GM18520 (cell line): ENCODE data around the gene THUMPD2.
"Not testable (repeated sequence)": the region's sequence is repeated elsewhere in the genome, so short reads cannot be mapped to it uniquely, and the experiment has no call there.

Experiments used
- ATAC-seq: cut with Tn5 transposase; IDR thresholded peaks from one replicate; pipeline ENCODE4 v1.9.1; 2021; ENCODE audit not compliant: unreplicated experiment

THUMPD2 gene, protein sequence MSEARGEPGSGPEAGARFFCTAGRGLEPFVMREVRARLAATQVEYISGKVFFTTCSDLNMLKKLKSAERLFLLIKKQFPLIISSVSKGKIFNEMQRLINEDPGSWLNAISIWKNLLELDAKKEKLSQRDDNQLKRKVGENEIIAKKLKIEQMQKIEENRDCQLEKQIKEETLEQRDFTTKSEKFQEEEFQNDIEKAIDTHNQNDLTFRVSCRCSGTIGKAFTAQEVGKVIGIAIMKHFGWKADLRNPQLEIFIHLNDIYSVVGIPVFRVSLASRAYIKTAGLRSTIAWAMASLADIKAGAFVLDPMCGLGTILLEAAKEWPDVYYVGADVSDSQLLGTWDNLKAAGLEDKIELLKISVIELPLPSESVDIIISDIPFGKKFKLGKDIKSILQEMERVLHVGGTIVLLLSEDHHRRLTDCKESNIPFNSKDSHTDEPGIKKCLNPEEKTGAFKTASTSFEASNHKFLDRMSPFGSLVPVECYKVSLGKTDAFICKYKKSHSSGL

DNA sequence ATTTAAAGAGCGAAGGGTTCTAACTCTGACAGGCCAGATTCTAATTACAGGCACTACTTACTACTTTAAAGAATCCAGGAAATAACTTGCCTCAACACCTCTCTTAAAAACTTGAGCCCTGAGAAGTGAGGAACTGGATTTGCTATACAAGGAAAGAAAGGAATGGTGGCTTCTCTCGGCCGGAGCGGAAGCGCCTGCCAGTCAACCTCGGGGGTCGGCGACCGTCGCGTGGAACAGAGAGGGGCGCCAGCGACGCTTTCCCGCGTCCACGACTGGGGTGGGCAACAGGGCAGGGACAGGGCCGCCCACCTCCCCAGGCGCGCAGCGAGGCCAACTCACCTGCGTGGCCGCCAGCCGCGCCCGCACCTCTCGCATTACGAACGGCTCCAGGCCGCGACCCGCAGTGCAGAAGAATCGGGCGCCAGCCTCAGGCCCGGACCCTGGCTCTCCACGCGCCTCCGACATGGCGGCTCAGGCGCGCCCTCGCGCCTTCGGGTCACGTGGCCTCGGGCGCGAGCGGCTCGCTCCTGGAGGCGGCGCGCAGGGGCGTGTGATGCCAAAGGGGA, at the start of gene THUMPD2:
Gene THUMPD2, minus strand, starts transcription at position 484 of the 566 bp plus-strand sequence. Its CDS starts 19 bp downstream, at position 465.
- ATAC-seq: peak; percentile 70

DNA sequence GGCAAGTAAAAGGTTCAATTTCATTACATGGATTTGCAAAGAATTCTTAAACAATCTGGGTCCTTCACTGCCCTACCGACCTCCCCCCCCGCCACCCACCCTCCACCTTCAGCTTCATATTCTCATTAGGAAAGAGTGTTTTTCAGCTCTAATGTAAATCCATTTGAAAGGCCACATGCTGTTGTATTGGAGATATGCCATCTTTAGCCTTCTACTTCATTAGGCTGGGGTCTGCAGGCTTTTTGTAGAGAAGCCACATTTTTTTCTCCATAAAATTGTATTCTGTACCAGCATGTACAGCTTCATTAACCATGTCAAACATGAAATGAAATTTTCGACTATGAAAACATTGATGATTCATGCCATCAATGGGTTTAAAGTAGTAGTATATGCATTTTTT, 42.8 kb upstream of the THUMPD2 start:
- ATAC-seq: no peak

DNA sequence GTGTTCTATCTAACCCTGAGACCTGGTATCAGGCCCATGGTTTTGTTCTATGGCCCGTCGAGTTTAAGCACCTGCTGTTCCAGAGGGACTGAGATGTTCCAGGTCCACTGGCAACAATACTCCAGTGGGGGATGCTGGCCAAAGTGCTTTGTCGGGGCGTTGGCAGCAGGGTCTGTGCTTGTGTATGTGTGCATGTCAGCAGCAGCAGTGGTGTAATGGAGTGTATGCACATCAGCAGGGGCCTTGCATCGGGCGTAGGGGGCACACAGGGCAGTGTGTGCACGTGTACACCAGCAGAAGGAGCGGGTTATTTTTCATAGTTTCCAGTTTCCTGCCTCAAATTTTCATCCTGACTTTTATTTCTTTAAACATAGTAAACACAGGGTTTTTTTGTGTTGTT, 37.8 kb upstream of the THUMPD2 start:
- ATAC-seq: no peak

DNA sequence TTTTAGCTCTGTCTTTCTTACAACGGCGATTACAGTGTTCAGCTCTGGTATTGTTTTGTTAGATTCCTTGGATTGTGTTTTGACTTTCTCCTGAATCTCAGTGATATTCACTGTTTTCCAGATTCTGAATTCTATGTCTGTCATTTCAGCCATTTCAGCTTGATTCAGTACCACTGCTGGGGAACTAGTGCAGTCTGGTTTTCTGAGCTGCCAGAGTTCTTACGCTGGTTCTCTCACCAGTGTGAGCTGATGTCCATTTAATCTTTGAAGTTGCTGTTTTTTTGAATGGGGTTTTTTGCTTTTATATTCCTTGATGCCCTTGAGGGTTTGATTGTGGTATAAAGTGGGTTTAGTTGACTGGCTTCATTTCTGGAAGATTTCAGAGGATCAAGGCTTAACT, 37.4 kb upstream of the THUMPD2 start:
- ATAC-seq: no peak

DNA sequence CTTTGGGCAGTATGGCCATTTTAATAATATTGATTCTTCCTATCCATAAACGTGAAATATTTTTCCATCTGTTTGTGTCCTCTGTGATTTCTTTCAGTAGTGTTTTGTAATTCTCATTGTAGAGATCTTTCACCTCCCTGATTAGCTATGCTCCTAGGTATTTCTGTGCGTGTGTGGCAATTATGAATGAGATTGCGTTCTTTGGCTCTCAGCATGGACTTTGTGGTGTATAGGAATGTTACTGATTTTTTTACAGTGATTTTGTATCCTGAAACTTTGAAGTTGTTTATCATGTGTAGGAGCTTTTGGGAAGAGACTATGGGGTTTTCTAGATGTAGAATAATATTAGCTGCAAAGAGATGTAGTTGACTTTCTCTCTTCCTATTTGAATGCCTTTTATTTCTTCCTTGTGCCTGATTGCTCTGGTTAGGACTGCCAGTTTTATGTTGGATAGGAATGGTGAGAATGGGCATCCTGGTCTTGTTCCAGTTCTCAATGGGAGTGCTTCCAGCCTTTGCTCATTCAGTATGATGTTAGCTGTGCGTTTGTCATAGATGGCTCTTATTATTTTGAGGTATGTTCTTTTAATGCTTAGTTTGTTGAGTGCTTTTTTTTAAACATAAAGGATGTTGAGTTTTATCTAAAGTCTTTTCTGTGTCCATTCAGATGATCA, 27.0 kb upstream of the THUMPD2 start:
- no peak for ATAC-seq

DNA sequence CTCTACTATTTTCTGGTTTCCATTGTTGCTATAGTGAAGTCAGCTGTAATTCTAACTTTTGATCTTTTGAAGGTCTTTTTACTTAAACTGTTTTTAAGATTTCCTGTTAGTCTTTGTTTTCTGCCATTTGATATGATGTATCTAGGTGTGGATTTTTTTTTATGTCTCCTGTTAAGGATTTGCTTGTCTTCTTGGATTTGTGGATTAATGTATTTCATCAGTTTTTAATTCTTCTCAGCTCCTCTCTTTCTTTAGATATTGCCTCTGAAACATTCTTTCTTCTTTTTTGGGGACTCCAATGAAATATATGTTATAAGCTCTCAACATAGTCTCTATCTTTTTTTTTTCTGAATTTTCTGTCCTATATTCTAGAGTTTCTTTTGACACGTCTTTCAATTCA, 24.8 kb upstream of the THUMPD2 start:
- no peak for ATAC-seq

DNA sequence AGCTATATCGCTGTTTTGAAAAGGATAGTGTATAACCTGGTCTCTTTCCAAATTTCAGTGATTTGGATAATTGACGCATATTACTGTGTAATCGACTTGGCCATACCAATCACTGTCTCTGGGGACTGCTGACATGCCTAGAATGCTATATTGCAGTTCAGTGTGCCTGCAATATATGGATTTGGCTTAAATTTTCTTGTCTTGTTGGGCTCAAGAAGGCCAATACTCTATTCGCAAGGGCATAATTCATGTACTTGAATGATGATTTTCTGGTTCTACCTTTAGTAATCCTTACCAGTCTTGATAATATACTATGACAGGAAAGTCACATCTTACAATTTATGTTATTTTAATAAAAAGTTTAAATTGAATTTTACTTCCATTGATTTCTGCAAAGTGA, 21.7 kb upstream of the THUMPD2 start:
- no peak for ATAC-seq

DNA sequence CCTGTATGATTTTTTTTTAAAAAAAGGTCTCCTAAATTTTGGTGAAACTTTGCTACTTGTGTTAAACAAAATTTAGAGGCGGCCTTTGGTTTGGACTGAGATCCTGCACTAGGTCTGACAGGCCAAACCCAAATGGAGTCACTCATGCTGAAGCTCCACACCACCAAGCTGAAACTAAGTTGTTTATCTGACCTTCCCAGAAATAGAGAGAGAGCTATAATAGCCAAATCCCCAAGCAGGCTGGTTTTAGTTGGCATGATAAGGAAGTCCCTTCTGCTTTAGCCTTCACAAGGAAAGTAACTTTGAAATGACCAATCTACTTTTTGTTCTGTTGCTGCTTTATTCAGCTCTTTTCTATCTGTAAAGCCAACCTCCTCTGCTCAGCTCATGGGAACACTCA, 17.1 kb upstream of the THUMPD2 start:
- ATAC-seq: no peak

DNA sequence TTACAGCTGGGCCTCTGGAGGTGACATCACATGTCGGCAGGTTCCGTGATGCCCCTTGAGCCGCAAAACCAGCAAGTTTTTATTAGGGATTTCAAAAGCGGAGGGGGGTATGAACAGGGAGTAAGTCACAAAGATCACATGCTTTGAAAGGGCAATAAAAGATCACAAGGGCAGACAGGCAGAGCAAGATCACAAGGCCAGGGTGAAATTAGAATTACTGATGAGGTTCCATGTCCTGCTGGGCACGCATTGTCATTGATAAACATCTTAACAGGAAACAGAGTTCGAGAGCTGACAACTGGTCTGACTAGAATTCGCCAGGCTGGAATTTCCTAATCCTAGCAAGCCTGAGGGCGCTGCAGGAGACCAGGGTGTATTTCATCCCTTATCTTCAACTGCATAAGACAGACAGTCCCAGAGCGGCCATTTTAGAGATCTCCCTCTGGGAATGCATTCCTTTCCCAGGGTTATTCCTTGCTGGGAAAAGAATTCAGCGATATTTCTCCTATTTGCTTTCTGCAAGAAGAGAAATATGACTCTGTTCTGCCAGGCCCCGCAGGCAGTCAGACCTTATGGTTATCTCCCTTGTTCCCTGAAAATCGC, 11.3 kb upstream of the THUMPD2 start:
- not testable (repeated sequence) for ATAC-seq

DNA sequence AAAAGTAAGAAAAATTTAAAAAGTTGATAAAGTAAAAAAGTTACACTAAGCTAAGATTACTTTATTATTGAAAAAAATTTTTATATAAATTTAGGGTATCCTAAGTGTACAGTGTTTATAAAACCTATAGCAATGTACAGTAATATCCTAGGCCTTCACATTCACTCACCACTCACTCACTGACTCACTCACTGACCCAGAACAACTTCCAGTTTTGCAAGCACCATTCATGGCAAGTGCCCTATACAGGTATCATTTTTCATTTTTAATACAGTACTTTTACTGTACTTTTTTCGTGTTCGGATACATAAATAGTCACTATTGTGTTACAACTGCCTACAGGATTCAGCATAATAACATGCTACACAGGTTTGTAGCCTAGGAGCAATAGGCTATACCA, 8.9 kb upstream of the THUMPD2 start:
- no peak for ATAC-seq

DNA sequence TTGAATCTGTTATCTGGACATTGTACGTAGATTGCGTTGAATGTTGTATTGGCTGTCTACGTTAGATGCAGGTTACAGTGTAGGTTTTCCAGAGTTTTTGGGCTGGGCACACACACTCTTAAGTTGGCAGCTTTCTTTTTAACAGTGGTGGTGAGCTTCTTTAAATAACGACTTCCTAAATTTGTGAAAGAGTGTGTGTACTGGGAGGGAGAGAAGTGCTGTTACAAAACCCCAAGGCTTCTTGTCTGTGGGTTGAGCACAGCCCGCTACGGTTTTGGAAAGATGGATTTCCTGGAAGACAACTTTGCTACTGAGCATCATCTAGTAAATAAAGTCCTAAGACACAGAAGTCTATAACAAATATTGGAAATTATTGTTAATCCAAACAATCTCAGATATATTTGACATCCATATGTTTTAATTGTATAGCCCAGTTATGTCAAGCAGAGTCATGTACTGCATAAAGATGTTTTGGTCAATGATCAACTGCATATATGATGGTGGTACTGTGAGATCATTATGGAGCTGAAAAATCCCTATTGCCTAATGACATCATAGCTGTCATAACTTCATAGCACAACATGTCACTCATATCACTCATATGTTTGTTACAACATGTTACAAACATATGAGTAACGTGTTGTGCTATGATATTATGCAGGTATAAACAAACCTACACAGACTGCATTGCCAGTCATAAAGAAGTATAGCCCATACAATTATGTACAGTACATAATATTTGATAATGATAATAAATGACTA, 7.9 kb upstream of the THUMPD2 start:
- ATAC-seq: no peak

DNA sequence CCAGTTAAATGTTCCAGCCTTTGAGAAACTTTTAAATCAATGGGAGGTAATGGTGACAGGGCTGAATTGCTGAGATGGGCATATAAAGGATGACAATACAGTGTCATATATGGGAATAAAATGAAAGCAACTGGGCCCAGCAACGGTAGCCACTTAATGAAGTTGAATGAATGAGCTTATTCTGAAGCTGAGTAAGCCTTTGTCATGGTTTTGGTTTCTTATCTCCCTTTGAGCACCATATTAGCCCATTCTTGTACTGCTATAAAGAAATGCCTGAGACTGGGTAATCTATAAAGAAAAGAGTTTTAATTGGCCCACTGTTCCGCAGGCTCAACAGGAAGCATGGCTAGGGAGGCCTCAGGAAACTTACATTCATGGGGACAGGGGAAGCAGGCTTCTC, 3.5 kb upstream of the THUMPD2 start:
- no peak for ATAC-seq

DNA sequence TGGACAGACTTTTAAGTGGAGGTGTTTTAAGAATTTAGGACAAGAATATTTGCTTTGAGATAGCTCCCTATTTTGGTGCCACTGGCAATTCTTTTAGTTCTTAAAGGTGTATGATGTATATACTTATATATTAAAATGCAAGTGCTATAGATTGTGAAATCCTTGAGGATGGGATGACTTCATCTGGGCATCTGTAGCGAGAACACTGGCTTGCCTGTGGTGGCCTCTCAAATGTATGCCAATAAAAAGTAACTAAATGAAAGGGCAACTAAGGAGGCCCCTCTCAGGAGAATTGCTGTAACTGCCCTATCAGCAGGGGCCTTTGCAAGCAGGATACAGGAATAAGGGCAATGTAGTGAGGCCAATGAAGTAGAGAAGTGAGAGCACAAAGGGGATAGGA, 2.6 kb upstream of the THUMPD2 start:
- ATAC-seq: no peak

DNA sequence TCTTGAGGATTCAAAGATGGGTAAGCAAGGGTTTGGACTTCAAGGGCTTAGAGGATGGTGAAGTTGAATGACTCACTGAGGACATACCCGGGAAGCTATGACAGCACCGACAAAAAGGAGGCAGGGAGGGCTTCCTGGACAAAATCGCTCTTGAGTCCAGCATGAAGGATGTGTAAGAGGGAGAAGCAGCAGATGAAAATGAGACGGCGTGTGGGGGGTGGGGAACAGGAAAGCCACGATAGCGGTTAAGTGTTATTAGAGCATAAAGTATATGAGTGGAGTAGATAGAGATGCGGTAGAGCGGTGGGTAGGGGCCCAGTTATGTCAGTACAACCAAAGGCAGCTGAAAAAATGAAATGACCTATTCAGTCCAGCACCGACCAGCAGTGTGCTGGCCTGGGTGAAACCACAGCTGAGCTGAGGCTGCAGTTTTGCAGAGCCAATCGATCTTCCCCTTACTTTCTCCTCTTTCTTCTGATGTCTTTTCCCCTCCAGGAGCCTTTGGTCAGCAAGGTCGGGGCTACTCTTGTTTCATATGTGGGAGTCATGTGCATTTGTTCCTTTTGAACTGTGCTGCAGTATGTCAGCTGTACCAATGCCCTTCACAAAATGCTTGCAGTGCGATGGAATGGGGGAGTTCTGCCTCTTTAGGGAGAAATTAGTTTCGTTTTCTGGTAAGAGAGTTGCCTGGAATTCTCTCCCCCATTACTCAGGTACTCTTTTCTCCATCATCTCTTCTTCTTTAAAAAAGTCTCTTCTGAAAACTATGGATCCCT, 2.0 kb upstream of the THUMPD2 start:
- ATAC-seq: no peak

DNA sequence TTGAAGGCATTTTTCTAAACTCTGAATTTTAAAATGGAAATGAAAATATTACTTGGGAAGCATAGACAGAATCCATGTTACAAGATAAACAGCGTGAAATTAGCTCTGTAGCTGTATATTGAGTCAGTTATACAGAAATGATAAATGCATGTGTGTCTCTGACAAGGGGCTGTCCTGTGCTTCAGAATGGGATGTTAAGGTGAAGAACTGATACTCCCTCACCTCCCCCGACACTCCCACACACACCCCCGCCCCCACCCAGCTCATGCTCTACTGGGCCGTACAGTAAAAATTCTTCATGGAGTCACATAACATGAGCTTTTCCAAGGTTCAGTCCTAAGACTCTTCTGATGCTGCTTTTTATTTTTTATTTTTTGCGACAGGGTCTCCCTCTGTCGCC, 869 bp upstream of the THUMPD2 start:
- no peak for ATAC-seq

DNA sequence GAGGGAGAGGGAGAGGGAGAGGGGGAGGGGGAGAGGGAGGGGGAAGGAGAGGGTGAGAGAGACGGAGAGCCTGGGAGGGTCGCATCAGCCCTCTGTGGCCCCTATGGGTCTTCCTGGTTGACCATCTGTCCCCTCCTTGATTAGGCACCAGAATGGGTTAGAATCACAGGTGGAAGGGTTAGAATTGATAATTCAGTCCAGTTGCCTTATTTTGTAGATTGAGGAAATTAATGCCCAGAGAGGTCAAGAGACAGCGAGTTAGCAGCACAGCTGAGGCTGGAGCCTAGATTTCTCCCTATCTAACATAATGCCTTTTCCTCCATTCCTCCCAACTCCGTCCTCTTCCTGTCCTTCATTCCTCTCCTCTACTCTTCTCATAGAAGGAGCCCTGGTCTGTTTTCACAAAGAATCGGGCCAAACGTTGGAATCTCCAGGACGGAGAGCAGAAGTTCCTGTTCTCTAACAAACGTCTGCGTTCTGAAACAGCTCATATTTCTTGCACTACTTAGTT, 338 bp upstream of the THUMPD2 start:
- no peak for ATAC-seq

DNA sequence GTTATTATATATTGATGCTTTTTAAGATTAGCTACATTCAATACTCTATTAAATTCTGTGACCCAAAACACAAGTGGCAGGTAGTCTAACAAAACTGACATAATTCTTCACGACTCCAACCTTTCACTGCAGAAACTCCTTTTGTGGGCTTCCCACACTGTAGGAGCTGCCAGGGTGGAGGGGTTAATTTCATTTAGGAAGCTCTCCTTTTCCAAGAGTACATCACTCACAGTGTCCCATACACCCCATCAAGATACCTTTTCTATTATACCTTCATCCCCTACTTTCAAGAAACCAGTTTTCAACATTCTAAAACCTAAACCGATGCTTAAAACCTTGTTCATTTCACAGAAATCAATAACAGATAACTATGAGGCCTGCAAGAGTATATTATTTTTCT, 825 bp downstream of the THUMPD2 start:
- ATAC-seq: no peak

DNA sequence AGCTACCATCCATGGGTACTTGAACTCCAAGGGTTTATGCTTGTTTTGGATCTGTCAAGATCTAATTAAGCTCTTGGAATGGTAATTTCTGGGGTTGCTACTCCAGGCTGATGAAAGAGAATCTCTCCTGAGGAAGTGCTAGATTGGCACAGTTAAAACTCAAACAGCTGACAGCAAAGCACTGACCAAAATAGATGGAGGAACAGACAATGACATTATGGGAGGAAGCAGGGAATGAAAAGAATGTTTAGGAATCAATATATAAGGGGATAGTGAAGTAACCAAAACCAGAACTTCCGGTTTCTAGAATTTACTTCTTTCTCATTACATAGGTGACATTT, 6.3 kb downstream of the THUMPD2 start:
- ATAC-seq: no peak

DNA sequence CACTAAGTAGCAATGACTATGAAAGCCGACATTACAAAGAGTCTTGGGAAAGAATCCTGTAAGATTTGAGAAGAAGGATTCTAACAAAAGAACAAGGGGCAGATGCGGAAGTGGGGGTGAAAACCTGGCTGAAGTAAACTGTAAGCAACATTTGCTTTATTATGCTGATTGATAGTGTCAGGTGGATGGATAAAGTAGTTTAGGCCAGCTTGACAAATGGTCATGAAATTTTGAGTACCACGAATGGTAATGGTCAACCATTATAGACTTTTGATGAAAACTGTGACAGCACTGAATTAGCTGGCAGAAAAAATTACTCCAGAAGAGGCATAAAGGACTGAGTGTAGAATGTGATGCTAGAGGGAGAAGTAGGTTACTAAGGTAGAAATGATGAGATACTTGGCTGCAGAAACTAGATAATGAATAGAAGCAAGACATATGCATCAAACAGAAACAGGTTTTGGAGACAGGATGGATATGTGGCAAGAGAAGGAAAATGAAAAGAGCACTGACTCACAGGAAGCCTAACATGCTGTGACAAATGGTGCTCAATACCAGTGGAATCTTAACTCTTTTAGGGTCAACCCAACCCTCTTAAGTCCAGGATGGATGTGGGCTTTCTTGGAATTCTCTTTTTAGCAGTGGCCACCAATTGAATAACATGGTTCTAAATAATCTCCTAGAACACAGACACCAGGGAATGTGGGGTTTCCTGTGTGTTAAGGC, 6.8 kb downstream of the THUMPD2 start:
- ATAC-seq: no peak
